ENCODE results near the gene PIM2. TPM values are rescaled to one million over a fixed set of nuclear protein-coding genes. Genes with fewer than 3 reads are reported as not detected.

The PIM2 gene
- total and polyA plus RNA-seq, 2 of the 13 experiments (the other 11 are each of a cell fraction or from before 2014, with no cell fraction given): 14.4 to 15.8 TPM

DNA sequence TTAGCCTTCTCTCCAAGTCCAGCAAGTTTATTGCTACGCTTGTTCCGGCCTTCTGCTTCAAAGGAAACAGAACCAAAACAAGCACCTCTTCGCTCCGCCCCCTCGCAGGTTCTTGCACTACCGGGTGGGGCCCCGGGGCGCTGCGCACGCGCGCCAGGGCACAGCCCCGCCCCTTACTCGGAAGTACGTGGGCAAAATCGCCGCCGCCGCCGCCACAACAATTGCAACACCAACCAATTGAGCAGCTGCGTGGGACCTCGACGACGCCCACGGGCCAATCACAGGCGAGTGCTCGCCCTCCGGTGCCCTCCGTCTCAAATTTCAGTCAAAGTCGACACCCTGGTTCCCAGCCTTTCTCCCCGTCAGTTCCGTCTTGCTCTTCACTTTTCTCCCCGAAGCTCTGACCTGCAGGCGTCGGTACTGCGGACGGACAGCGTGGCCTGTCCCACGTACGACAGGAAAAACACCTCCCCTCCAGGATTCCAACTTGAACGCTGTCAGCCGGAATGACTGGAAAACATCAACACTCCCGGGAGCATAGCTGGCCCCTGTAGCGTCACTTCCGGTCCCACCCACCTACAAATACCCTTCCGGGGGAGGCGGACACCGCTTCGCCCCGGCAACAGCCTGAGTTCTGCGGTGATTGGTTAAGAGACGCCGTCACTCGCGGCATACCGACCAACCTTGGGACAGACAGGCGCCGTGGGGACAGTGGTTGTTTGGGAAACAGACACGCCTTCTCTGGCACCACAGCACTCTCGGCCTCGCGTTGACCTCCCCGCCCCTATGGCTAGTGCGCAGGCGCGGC is 39.2 kb upstream of the PIM2 start (continued):
- TF ChIP-seq ZNF34 (CRISPR knock-in tag; IDR thresholded peaks at IDR 0.05; ENCODE audit: borderline replicate concordance) (no peak), JUND (CRISPR knock-in tag; IDR thresholded peaks at IDR 0.05) (no peak), SOX13 (IDR thresholded peaks at IDR 0.05) (no peak), SOX13 (CRISPR knock-in tag; conservative IDR thresholded peaks at IDR 0.05 in 1 of 2, IDR thresholded peaks at IDR 0.05 in 1 of 2) (no peak), DBP (CRISPR knock-in tag; IDR thresholded peaks at IDR 0.05; ENCODE audit: not compliant biosample characterization) (no peak), ZBTB40 (IDR thresholded peaks at IDR 0.05) (peak; percentile 40; the same call in 1 of the 2 replicates), ZBTB40 (CRISPR knock-in tag; IDR thresholded peaks at IDR 0.05) (no peak), TBP (CRISPR knock-in tag; IDR thresholded peaks at IDR 0.05) (no peak), SRSF9 (IDR thresholded peaks at IDR 0.05; ENCODE audit: borderline replicate concordance, insufficient read depth, low read depth, low read length, poor library complexity, severe bottlenecking) (no peak), SP1 (IDR thresholded peaks at IDR 0.05) (no peak), SP1 (CRISPR knock-in tag; IDR thresholded peaks at IDR 0.05) (no peak), GTF2F1 (IDR thresholded peaks at IDR 0.05; ENCODE audit: low read length) (no peak)
- TF ChIP-seq, protein P1, sequence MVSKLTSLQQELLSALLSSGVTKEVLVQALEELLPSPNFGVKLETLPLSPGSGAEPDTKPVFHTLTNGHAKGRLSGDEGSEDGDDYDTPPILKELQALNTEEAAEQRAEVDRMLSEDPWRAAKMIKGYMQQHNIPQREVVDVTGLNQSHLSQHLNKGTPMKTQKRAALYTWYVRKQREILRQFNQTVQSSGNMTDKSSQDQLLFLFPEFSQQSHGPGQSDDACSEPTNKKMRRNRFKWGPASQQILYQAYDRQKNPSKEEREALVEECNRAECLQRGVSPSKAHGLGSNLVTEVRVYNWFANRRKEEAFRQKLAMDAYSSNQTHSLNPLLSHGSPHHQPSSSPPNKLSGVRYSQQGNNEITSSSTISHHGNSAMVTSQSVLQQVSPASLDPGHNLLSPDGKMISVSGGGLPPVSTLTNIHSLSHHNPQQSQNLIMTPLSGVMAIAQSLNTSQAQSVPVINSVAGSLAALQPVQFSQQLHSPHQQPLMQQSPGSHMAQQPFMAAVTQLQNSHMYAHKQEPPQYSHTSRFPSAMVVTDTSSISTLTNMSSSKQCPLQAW (CRISPR knock-in tag; IDR thresholded peaks at IDR 0.05): no peak
- TF ChIP-seq, protein P2, sequence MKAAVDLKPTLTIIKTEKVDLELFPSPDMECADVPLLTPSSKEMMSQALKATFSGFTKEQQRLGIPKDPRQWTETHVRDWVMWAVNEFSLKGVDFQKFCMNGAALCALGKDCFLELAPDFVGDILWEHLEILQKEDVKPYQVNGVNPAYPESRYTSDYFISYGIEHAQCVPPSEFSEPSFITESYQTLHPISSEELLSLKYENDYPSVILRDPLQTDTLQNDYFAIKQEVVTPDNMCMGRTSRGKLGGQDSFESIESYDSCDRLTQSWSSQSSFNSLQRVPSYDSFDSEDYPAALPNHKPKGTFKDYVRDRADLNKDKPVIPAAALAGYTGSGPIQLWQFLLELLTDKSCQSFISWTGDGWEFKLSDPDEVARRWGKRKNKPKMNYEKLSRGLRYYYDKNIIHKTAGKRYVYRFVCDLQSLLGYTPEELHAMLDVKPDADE (CRISPR knock-in tag; IDR thresholded peaks at IDR 0.05): 0 out of 2 replicates have a peak, but pooled peaks have one; percentile 20
- TF ChIP-seq, protein P3, sequence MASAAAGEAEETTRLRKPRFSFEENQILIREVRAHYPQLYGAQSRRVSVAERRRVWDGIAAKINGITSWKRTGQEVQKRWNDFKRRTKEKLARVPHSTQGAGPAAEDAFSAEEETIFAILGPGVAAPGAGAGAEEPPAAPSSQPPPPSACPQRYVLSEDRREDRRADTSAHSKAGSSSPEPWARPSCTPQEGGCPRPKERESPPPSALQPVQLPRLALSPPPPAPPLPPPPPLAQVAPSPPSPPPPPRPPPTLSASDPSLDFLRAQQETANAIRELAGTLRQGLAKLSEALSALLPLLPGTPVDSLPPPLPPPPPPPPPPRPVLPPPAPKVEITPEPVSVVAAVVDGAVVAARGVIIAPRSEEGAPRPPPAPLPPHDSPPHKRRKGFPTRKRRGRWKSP (CRISPR knock-in tag; IDR thresholded peaks at IDR 0.05): no peak

Measured in HepG2 (cell line).